ENCODE measurements around the gene SLC6A1. TPM values are rescaled to one million over a fixed set of nuclear protein-coding genes. Genes with fewer than 3 reads are reported as not detected.

Gene SLC6A1
- total and polyA plus RNA-seq, 3 experiments from 2014 or later: not detected

DNA sequence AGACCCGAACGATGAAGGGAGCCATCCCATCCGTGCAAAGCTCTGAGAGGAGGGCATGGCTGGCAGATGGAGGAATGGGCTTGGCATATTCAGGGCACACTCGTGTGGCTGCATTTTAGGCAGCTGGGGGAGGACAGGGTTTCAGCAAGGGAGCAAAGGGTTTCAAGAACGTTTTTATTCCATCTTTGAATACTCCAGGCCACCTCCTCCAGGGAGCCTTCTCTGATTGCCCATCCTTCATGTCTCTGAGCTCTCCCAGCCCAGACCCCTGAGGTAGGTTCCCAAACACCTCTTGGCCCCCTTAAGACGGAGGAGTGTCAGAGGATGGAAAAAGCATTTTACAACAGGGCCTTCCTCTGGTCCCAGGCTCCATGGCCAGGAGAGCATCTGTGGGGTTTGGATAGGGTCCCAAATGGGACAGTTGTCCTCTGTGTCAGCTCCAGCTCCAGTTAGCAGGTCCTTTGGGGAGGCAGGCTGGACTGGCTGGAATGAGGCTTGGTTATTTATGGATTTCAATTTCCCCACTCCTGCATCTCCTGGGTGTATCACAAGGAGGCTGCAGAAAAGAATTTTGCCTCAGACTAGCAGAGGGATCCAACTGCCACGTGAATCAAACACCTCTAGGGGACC lies 17.7 kb upstream of the SLC6A1 start:
- Histone ChIP-seq H3K36me3 (ENCODE audit: insufficient read depth, low read length) (no peaks in the 10 kb centered on the region), H3K27me3 (ENCODE audit: insufficient read depth, low read length, poor library complexity, severe bottlenecking) (no peaks in the 10 kb centered on the region), H3K9me3 (ENCODE audit: low read length) (no peaks in the 10 kb centered on the region), H3K4me3 (ENCODE audit: low read length) (no peak overlapping the region), H3K4me1 (ENCODE audit: insufficient read depth, low read length) (no peaks in the 10 kb centered on the region), H3K27ac (ENCODE audit: low read depth, low read length) (no peak overlapping the region)
- H3K4me3 Mint-ChIP-seq: no peak overlapping the region
- no peaks in the 10 kb centered on the region for H3K4me1 Mint-ChIP-seq
- DNase-seq: no peak
- H3K27me3 Mint-ChIP-seq: peaks cover 25 to 30% of the 10 kb centered on the region in 2 donors
- H3K36me3 Mint-ChIP-seq: no peaks in the 10 kb centered on the region
- ChIA-PET POLR2A (no interaction called here), CTCF (no interaction called here)
- H3K27ac Mint-ChIP-seq: no peak overlapping the region
- H3K9me3 Mint-ChIP-seq: peaks cover 0 to 8% (median 0%) of the 10 kb centered on the region in 5 donors

DNA sequence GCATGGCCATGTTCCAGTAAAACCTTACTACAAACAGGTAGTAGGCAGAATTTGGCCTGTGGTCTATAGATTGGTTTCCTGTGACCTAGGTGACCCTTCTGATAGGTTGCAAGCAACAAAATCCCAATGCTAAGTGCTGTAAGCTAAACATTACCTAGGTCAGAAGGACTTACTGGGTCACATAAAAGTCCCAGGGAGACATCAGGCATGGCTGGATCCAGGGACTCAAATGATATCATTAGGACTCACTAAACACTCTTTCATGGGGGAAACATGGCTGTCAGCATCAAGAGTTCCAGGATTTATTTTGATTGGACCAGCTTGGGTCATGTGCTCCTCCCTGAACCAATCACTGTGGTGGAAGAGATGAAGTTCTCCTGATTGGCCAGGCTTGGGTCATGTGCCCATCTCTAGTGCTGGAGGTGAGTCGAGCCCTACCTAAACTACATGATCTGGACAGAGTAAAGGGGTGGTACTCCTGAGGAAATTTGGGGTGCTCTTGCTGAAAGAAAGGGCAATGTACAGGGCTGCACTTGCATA lies 16.8 kb upstream of the SLC6A1 start:
- H3K27ac Mint-ChIP-seq: no peak overlapping the region
- CTCF ChIA-PET: no interaction called here
- no peaks in the 10 kb centered on the region for H3K4me1 ChIP-seq (ENCODE audit: insufficient read depth, low read length)

DNA sequence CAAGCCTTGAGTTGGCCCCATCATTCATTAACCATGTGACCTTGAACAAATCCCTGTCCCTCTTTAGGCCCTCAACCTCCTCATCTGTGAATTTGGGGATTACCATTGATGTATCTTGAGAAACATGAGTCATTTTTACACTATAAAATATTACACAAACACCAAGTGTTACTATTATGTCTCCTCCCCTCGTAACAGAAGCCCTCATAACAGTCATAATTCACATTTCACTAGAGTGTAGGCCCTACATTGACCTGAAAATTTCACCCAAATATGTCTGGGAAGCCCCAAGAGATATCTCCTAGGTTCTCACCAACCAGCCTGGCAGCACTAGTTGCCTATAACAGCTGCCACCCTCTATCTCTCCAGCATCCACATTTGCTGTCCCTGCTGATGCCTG lies 15.8 kb upstream of the SLC6A1 start:
- peaks cover 0 to 8% (median 0%) of the 10 kb centered on the region in 5 donors for H3K9me3 Mint-ChIP-seq
- POLR2A ChIA-PET: no interaction called here
- H3K4me3 Mint-ChIP-seq: no peak overlapping the region
- H3K36me3 ChIP-seq (ENCODE audit: insufficient read depth, low read length): no peaks in the 10 kb centered on the region
- DNase-seq: no peak
- no peaks in the 10 kb centered on the region for H3K36me3 Mint-ChIP-seq
- no peak overlapping the region for H3K4me3 ChIP-seq (ENCODE audit: low read length)
- H3K27ac Mint-ChIP-seq: no peak overlapping the region
- no peaks in the 10 kb centered on the region for H3K9me3 ChIP-seq (ENCODE audit: low read length)
- no peaks in the 10 kb centered on the region for H3K4me1 Mint-ChIP-seq
- H3K27ac ChIP-seq (ENCODE audit: low read depth, low read length): no peak overlapping the region
- H3K27me3 Mint-ChIP-seq: peaks cover 28 to 29% of the 10 kb centered on the region in 2 donors
- no peaks in the 10 kb centered on the region for H3K27me3 ChIP-seq (ENCODE audit: insufficient read depth, low read length, poor library complexity, severe bottlenecking)
- H3K4me1 ChIP-seq (ENCODE audit: insufficient read depth, low read length): no peaks in the 10 kb centered on the region
- CTCF ChIA-PET: no interaction called here

More for the DNA sequence above, 16.8 kb upstream of the SLC6A1 start:
- H3K4me1 Mint-ChIP-seq: no peaks in the 10 kb centered on the region
- H3K9me3 ChIP-seq (ENCODE audit: low read length): no peaks in the 10 kb centered on the region
- POLR2A ChIA-PET: no interaction called here
- no peaks in the 10 kb centered on the region for H3K36me3 ChIP-seq (ENCODE audit: insufficient read depth, low read length)
- H3K27me3 ChIP-seq (ENCODE audit: insufficient read depth, low read length, poor library complexity, severe bottlenecking): no peaks in the 10 kb centered on the region
- no peak overlapping the region for H3K4me3 ChIP-seq (ENCODE audit: low read length)
- no peak for DNase-seq
- no peak overlapping the region for H3K4me3 Mint-ChIP-seq
- peaks cover 0 to 8% (median 0%) of the 10 kb centered on the region in 5 donors for H3K9me3 Mint-ChIP-seq
- no peaks in the 10 kb centered on the region for H3K36me3 Mint-ChIP-seq
- peaks cover 25 to 33% of the 10 kb centered on the region in 2 donors for H3K27me3 Mint-ChIP-seq
- H3K27ac ChIP-seq (ENCODE audit: low read depth, low read length): no peak overlapping the region

GRCh38 chr3:10977892-10978510 lies 14.5 kb upstream of the SLC6A1 start:
- no peaks in the 10 kb centered on the region for H3K9me3 ChIP-seq (ENCODE audit: low read length)
- no peaks in the 10 kb centered on the region for H3K27me3 ChIP-seq (ENCODE audit: insufficient read depth, low read length, poor library complexity, severe bottlenecking)
- no peaks in the 10 kb centered on the region for H3K4me1 ChIP-seq (ENCODE audit: insufficient read depth, low read length)
- Mint-ChIP-seq H3K36me3 (no peaks in the 10 kb centered on the region), H3K4me3 (no peak overlapping the region), H3K27ac (no peak overlapping the region), H3K9me3 (peaks cover 0 to 8% (median 0%) of the 10 kb centered on the region in 5 donors), H3K4me1 (peaks cover 0 to 6% (median 2%) of the 10 kb centered on the region in 3 donors), H3K27me3 (peaks cover 22 to 30% of the 10 kb centered on the region in 2 donors)
- H3K4me3 ChIP-seq (ENCODE audit: low read length): no peak overlapping the region
- POLR2A ChIA-PET: no interaction called here
- DNase-seq: no peak
- no peak overlapping the region for H3K27ac ChIP-seq (ENCODE audit: low read depth, low read length)
- no peaks in the 10 kb centered on the region for H3K36me3 ChIP-seq (ENCODE audit: insufficient read depth, low read length)
- CTCF ChIA-PET: no interaction called here

DNA sequence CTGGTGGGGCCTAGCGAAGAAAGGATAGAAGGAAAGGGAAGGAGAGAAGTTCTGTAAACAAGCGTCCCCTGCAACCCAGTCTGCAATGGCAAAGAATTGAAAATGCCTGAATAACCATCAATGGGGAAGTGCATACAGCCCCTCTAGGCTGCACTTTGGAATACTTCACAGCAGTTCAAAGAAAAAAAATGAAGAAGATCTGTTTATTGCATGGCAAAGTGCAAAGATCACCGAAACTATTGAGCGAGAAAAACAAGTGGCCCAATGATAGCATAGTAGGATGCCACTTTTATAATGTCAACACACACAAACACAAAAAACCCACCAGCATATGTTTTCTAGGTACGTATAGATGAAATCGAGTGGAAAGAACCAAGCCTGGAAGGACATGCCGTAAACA lies 13.6 kb upstream of the SLC6A1 start:
- Histone ChIP-seq H3K9me3 (ENCODE audit: low read length) (no peaks in the 10 kb centered on the region), H3K27ac (ENCODE audit: low read depth, low read length) (no peak overlapping the region), H3K4me1 (ENCODE audit: insufficient read depth, low read length) (no peaks in the 10 kb centered on the region), H3K27me3 (ENCODE audit: insufficient read depth, low read length, poor library complexity, severe bottlenecking) (no peaks in the 10 kb centered on the region), H3K4me3 (ENCODE audit: low read length) (no peak overlapping the region), H3K36me3 (ENCODE audit: insufficient read depth, low read length) (no peaks in the 10 kb centered on the region)
- H3K4me3 Mint-ChIP-seq: peak overlapping the region in 1 of 7 donors; percentile 11
- ChIA-PET POLR2A (no interaction called here), CTCF (no interaction called here)
- H3K9me3 Mint-ChIP-seq: peaks cover 0 to 8% (median 0%) of the 10 kb centered on the region in 5 donors
- peaks cover 16 to 25% of the 10 kb centered on the region in 2 donors for H3K27me3 Mint-ChIP-seq
- no peak for DNase-seq
- peaks cover 0 to 8% (median 4%) of the 10 kb centered on the region in 3 donors for H3K4me1 Mint-ChIP-seq
- peak overlapping the region in 1 of 8 donors; percentile 14 for H3K27ac Mint-ChIP-seq
- no peaks in the 10 kb centered on the region for H3K36me3 Mint-ChIP-seq

DNA sequence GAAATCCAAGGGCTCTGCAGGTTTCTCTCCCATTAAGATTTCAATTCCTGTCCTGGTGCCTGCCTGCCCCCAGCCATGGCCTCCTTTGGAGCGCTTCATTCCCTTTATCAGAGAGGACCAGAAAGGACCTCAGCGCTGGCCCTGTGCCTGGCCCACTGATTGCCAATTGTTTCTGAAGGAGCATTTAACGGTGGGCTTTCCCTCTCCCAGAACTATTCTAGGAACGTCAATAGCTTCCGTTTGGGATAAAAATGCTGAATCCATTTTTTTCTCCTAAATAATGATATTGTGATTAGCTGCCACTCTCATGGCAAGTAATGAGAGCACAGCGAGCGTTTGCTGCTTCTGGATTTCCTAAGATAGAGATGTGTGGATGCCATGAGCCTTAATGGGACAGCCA lies 12.2 kb upstream of the SLC6A1 start:
- H3K4me3 Mint-ChIP-seq: no peak overlapping the region
- ChIA-PET POLR2A (no interaction called here), CTCF (no interaction called here)
- Histone ChIP-seq H3K9me3 (ENCODE audit: low read length) (no peaks in the 10 kb centered on the region), H3K4me3 (ENCODE audit: low read length) (no peak overlapping the region), H3K36me3 (ENCODE audit: insufficient read depth, low read length) (no peaks in the 10 kb centered on the region), H3K27ac (ENCODE audit: low read depth, low read length) (no peak overlapping the region), H3K4me1 (ENCODE audit: insufficient read depth, low read length) (no peaks in the 10 kb centered on the region), H3K27me3 (ENCODE audit: insufficient read depth, low read length, poor library complexity, severe bottlenecking) (no peaks in the 10 kb centered on the region)
- no peaks in the 10 kb centered on the region for H3K36me3 Mint-ChIP-seq
- H3K27me3 Mint-ChIP-seq: peaks cover 15 to 19% of the 10 kb centered on the region in 2 donors
- H3K9me3 Mint-ChIP-seq: peaks cover 0 to 6% (median 0%) of the 10 kb centered on the region in 5 donors
- DNase-seq: no peak
- H3K27ac Mint-ChIP-seq: no peak overlapping the region
- H3K4me1 Mint-ChIP-seq: peaks cover 0 to 8% (median 4%) of the 10 kb centered on the region in 3 donors

GRCh38 chr3:10981031-10981430 lies 11.5 kb upstream of the SLC6A1 start:
- H3K36me3 ChIP-seq (ENCODE audit: insufficient read depth, low read length): no peaks in the 10 kb centered on the region
- H3K27ac ChIP-seq (ENCODE audit: low read depth, low read length): no peak overlapping the region
- Mint-ChIP-seq H3K27ac (no peak overlapping the region), H3K4me1 (peaks cover 0 to 8% (median 4%) of the 10 kb centered on the region in 3 donors), H3K36me3 (no peaks in the 10 kb centered on the region), H3K27me3 (peaks cover 10 to 19% of the 10 kb centered on the region in 2 donors), H3K4me3 (no peak overlapping the region), H3K9me3 (peaks cover 0 to 6% (median 0%) of the 10 kb centered on the region in 5 donors)
- H3K4me3 ChIP-seq (ENCODE audit: low read length): no peak overlapping the region
- ChIA-PET POLR2A (no interaction called here), CTCF (no interaction called here)
- DNase-seq: no peak
- H3K4me1 ChIP-seq (ENCODE audit: insufficient read depth, low read length): no peaks in the 10 kb centered on the region
- no peaks in the 10 kb centered on the region for H3K27me3 ChIP-seq (ENCODE audit: insufficient read depth, low read length, poor library complexity, severe bottlenecking)
- no peaks in the 10 kb centered on the region for H3K9me3 ChIP-seq (ENCODE audit: low read length)

- H3K36me3 Mint-ChIP-seq: no peaks in the 10 kb centered on the region
- ChIA-PET POLR2A (no interaction called here), CTCF (no interaction called here)
- peaks cover 0 to 8% (median 4%) of the 10 kb centered on the region in 3 donors for H3K4me1 Mint-ChIP-seq
- peaks cover 0 to 2% (median 0%) of the 10 kb centered on the region in 5 donors for H3K9me3 Mint-ChIP-seq
- H3K4me3 Mint-ChIP-seq: no peak overlapping the region
- peaks cover 10 to 16% of the 10 kb centered on the region in 2 donors for H3K27me3 Mint-ChIP-seq
- Histone ChIP-seq H3K27ac (ENCODE audit: low read depth, low read length) (no peak overlapping the region), H3K4me3 (ENCODE audit: low read length) (no peak overlapping the region), H3K36me3 (ENCODE audit: insufficient read depth, low read length) (no peaks in the 10 kb centered on the region), H3K4me1 (ENCODE audit: insufficient read depth, low read length) (no peaks in the 10 kb centered on the region), H3K27me3 (ENCODE audit: insufficient read depth, low read length, poor library complexity, severe bottlenecking) (no peaks in the 10 kb centered on the region), H3K9me3 (ENCODE audit: low read length) (no peaks in the 10 kb centered on the region)
- DNase-seq: no peak
- no peak overlapping the region for H3K27ac Mint-ChIP-seq
Observed at GRCh38 chr3:10981961-10982360, 10.6 kb upstream of the SLC6A1 start.

Data from CD8-positive, alpha-beta memory T cell (primary cell).